ENCODE results near the gene DARS2. TPM values are rescaled to one million over a fixed set of nuclear protein-coding genes. Genes with fewer than 3 reads are reported as not detected.
A peak's percentile ranks its signal among the peaks of the same experiment; 100 is the strongest.
"Not testable (repeated sequence)": the region's sequence is repeated elsewhere in the genome, so short reads cannot be mapped to it uniquely, and the experiment has no call there.

The DARS2 gene, protein sequence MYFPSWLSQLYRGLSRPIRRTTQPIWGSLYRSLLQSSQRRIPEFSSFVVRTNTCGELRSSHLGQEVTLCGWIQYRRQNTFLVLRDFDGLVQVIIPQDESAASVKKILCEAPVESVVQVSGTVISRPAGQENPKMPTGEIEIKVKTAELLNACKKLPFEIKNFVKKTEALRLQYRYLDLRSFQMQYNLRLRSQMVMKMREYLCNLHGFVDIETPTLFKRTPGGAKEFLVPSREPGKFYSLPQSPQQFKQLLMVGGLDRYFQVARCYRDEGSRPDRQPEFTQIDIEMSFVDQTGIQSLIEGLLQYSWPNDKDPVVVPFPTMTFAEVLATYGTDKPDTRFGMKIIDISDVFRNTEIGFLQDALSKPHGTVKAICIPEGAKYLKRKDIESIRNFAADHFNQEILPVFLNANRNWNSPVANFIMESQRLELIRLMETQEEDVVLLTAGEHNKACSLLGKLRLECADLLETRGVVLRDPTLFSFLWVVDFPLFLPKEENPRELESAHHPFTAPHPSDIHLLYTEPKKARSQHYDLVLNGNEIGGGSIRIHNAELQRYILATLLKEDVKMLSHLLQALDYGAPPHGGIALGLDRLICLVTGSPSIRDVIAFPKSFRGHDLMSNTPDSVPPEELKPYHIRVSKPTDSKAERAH
- 18.4 TPM for polyA plus RNA-seq (2013, experiment 1 of 2; ENCODE audit: insufficient read length)
- 19.2 TPM for polyA plus RNA-seq (2013, experiment 2 of 2; ENCODE audit: insufficient read length)

DNA sequence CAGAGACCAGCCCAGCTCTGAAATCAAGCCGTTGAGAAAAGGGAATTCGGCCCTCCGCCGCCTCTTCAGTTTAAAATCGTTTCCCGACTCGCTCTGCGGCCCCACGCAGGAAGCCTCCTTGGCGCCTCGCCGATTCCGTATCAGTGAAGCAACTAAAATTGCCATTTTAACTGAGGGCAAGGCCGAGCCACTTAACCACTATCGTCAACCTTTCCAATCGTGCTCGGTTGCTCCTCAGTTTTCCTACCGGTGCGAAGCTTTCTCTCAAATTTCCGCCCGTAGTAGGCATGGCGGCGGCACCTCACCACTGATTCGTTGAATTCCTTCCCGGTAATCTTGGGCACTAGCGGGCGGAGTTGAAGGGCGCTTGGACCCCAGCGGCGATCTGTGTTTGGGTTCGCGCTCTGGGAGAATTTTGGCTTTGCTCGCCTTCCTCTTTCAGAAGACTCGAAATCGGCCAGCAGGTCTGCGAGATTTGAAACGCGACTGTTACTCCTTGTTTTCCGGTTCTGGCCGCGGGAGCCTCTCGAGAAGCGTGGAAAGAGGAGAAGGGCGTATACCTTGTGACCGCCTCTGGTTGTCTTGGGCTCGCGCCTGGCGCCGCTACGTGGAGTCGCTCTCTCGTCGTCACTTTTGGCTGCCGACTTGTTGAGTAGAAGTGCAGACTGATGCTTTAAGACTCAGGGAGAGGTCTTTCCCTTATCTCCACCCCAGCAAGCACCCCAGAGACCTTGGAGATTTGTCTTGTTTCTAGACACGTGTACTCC, at the start of gene DARS2, which contains the start of gene CENPL:
TSS of gene DARS2 (plus strand) at position 359 of the 767 bp plus-strand sequence. CDS start 557 bp downstream, outside the sequence.
TSS of gene CENPL (minus strand) at position 569 of the 767 bp plus-strand sequence. CDS start 13,584 bp downstream, outside the sequence.
- DNase-seq = peak; percentile 99

DNA sequence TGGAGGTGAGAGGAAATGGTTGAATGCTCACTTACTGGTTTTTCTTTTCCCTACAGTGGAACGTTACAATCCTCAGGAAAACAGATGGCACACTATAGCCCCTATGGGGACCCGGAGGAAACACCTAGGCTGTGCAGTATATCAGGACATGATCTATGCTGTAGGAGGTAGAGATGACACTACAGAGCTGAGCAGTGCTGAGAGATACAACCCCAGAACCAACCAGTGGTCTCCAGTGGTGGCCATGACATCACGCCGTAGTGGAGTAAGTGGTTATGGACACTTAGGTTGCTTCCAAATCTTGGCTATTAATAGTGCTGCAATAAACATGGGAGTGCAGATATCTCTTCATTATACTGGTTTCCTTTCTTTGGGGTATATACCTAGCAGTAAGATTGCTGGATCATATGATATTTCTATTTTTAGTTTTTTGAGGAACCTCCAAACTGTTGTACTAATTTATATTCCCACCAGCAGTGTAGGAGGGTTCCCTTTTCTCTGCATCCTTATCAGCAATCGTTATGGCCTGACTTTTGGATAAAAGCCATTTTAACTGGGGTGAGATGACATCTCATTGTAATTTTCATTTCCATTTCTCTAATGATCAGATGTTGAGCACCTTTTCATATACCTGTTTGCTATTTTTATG, 48.8 kb upstream of the DARS2 start:
- no peak for DNase-seq

DNA sequence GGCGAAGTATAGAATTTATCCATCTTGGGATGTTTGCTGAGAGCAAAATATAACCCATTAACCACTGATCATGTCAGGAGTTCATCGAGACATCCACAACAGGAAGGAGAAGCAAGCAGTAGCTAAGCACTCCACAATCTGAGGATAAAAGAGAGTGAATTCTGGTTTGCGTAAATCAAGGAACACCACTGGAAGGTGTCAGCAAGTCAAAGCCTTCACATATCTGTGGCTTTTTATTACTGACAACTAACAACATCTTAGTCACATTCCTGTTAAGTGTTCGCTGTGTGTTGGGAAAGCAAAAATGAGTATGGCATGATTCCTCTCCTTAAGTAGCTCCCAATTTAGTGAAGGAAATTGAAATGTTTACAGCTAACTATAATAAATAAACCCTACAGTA, 44.5 kb upstream of the DARS2 start:
- DNase-seq = peak; percentile 37

DNA sequence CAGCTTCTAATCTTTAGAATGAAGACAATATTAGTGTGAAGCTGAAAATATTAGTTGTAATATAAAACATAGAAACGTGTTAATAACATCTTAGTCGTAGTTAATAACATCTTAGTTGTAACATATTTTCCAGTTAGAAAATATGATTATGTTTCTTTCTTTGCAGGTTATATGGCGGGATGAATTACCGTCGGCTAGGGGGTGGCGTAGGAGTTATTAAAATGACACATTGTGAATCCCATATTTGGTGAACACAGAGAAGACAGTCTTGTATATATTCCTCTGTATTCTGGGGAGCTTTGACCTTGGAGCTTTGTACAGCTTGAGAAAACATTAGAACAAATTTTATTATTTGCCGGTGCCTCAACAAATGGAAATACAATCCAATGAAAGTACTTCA, 39.5 kb upstream of the DARS2 start:
- no peak for DNase-seq

DNA sequence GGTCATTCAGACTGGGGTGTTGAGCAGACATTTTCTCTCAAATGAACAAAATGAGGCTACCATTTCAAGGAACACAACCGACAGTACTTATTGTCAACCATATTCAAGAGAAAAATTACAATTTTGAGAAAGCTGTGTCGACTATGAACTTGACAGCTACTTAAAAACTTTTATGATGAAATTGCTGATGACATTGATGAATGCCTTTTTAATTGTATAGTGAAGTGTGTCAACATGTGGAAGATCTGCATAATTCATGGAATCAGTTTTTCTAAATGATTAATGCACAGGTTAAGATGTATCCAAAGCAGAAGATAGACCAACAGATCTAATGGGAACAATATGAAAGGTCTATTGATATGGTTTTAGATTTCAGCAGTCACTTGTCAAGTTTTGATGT, 34.6 kb upstream of the DARS2 start:
- DNase-seq = no peak

DNA sequence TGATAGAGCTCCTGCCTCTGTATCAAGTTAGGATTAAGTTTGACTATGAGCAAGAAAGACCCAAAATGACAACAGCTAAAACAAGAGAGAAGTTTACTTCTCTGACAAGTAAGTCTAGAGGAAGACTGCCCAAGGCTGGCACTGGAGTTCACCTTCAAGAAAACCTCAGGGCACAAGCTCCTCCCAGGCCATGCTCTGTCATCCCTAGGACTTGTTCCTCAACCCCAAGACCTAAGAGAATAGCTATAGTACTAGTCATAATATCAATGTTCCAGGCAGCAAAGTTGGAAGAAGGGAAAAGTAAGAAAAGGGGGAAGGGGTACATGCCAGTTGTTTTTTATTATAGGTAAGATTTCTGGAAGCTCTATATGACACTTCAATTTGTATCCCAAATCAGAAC, 26.4 kb upstream of the DARS2 start:
- no peak for DNase-seq

DNA sequence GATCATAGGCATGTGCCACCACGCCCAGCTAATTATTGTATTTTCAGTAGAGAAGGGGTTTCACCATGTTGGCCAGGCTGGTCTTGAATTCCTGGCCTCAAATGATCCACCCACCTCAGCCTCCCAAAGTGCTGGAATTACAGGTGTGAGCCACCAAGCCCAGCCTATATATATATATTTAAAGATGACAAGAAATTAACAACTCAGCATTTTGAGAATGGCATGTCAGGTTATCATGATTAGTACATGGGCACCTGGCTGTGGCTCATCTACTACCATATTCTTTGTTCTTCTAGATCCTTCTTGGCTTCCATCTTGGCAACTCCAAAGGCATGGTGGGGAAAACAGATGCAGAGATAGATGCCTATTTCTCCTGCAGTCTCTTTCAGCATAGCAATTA, 24.5 kb upstream of the DARS2 start:
- DNase-seq = not testable (repeated sequence)

DNA sequence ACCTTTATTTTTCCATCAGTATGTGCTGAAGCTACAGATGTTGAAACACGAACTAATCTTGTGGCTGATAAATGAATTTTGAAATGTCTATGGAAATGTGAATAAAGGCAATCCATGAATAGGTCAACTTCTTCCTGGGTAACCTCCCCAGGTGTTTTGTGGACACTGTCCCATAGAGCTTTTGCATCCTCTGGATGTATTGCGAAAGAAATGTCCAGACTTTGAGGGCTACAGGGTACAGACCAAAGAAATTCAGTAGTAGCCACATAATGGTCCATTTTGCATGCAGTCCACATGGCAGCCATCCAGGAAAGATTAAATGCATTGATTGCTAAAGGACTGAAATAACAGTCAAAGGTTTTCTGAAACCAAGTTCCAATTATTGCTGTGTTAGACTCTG, 21.5 kb upstream of the DARS2 start:
- no peak for DNase-seq

DNA sequence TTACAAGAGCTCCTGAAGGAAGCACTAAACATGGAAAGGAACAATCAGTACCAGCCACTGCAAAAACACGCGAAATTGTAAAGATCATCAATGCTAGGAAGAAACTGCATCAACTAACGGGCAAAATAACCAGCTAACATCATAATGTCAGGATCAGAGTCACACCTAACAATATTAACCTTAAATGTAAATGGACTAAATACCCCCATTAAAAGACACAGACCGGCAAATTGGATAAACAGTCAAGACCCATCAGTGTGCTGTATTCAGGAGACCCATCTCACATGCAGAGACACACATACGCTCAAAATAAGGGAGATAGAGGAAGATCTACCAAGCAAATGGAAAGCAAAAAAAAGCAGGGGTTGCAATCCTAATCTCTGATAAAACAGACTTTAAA, 10.8 kb upstream of the DARS2 start:
- DNase-seq = not testable (repeated sequence)

DNA sequence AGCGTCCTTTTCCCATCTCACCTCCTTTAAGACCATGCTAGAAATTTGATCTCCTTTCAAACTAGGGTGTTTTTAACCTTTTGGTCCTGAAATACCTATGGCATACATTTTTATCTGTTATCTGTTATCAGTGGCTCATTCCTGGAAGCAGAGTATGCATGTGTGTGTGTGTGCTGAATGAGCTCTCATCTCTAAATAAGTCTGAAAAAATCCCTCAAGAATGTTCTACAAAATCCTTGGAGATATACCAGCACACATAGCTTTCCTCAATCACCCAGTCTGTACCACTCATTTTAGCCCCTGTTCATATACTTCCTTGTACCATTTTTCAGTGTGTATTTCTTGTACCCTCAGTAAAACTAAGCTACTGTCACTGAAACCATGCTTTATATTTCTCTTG, 6.0 kb upstream of the DARS2 start:
- DNase-seq = no peak

DNA sequence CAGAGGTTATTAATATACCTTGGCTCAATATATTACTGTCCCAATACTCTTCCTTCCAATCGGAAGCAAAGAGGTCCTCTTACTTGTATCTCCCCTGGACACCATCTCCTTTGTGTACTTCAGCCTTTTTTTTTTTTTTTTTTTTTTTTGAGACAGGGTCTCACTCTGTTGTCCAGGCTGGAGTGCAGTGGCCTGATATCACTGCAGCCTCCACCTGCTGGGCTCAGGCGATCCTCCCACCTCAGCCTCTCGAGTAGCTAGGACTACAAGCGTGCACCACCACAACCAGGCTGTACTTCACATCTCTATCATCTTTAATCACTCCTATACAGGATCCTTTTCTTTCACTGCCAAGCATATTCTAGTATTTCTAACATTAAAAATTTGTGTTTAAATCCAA, 2.8 kb upstream of the DARS2 start:
- DNase-seq = no peak

DNA sequence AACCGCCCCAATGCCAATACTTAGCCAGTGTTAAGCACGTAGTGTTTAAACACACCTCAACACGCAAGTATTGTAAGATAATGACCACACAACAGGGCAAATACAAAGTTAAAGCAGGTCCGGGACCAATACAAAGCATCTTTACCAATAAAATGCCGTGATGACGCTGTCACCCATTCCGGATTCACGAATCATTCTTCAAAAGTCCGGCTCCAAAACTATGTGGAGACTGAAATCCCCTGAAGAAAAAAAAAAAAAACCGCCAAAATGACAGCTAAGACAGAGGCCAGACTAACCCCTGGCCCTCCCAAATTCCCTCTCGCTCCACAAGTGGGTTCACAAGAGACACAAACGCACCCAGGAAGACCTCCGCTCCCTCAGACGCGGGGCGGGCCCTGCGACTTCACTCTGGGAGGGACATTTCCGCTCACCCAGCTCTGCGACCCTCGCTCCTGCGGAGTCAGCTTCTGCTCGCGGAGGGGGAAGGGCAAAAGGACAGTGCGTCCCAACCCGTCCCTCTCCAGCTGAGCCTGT, 625 bp upstream of the DARS2 start:
- DNase-seq = no peak

DNA sequence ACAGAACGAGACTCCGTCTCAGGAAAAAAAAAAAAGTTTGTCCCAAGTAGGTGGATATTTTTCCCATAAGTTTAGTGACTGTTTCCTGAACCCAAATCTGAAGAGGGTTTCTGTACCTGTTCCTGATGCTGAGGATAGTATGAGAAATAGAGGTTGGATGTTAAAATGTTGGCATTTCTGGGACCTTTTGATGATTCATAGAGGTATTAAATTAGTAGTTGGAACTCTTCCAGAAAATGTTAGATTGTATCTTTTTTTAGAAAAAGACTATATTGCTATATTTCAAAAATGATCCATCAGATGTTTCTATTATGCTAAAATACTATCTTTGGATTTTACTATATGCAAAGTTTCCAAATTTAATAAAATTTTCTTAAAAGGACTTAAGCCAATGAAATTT, 3.1 kb downstream of the DARS2 start:
- DNase-seq = no peak

DNA sequence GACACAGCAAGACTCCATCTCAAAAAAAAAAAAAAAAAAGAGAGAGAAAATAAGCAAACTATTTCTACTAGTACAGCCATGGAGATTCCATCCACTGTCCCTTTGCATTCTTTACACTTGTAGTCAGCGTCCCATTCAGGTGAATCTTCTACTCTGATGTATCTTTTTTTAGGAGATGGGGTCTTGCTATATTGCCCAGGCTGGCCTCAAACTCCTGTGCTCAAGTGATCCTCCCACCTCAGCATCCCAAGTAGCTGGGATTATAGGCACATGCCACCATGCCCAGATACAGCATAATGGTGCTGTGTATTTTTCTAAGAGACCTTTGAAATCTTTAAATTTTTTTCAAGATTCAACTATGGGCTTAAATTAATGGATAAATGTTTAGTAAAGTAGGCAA, 8.3 kb downstream of the DARS2 start:
- DNase-seq = no peak

DNA sequence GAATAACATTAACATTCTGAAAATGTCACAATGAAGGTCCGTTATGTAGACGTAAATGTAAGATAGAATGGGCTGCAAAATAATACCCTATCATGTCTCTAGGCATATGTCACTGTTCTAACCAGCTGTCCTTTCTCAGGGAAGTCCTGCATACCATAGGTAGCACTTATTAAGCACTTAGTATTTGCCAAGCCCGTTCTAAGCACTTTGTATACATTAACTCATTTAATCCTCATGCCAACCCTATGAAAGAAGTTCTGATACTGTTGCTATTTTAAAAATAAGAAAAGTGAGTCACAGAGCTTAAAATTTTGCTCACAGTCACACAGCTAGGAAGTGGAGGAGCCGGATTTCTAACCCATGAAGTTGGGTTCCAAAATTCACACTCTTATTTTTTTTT, 27.6 kb downstream of the DARS2 start:
- DNase-seq = no peak

DNA sequence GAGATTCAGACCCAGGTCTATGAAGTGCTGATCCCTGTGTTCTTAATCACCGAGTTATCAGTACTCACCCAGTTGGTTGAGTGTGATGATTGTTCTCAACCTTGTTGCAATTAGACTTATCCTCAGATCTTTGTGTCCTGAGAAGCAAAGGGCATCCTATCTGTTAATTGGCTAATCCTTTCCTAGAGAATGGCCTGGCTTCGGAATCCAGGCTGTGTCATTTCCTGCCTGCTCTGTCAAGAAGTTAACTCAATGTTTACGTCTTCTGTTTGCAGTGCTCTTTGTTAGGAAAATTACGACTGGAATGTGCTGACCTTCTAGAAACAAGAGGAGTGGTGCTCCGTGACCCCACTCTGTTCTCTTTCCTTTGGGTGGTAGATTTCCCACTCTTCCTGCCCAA, 28.6 kb downstream of the DARS2 start:
- DNase-seq = peak; percentile 61

DNA sequence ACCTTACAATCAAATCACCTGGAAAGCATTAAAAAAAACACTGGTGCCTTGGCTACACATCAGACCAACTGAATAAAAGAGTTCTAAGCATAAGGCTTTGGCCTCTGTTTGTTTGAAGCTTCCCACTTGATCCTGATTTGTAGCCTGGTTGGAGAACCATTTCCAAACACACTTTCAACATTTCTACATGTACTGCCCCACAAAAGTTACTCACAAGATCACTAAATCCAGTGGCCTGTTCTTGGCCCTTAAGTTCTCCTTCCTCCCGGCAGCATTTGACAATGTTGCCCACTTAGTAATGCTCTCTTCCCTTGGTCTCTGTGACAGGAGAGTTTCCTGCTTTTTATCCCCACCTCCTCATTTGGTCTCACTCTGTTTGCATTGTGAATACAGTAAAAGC, 31.5 kb downstream of the DARS2 start:
- DNase-seq = no peak

DNA sequence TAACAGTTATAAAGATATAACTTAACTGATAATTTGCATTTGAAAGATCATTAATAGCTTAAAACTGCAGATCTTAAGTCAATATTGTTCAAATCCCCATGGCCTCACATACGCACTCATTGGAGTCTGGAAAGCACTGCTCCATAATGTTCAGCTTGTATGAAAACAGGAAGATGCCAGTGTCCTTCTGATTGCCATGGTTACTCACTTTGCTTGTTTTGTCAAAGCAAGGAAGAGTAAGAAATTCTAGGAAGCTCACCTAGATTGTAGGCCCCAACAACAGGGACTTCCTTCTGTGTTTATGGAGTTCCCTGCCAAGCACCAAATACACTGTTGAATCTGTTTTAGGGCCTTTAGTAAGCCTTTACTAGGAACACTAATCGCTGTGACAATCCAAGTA, 32.4 kb downstream of the DARS2 start:
- no peak for DNase-seq

DNA sequence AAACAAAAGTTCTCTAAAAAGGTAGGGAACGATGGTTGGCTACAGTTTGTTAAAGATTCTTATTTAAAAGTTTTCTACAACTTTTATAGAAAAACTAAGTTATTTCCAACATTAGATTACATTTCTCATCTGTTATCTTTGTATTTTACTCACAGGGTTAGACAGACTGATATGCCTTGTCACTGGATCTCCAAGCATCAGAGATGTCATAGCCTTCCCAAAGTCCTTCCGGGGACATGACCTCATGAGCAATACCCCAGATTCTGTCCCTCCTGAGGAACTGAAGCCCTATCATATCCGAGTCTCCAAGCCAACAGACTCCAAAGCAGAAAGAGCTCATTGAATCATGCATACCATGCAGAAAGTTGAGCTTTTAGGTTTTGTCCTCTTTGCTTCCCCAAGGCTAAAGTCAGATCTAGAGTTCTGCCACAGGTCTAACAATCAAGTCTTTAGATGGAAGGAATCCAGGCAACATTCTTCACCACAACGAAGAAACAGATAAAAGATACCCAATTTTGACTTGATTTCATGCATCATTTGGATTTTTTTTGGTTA, 33.0 kb downstream of the DARS2 start:
- no peak for DNase-seq

DNA sequence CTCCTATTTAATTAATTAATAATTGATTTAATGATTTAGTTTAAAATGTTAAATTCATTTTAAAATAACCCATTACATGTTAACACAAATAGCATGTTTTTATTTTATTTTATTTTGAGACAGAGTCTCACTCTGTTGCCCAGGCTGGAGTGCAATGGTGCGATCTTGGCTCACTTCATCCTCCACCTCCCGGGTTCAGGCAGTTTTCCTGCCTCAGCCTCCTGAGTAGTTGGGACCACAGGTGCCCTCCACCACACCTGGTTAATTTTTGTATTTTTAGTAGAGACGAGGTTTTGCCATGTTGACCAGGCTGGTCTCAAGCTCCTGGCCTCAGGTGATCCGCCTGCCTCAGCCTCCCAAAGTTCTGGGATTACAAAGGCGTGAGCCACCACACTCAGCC, 35.1 kb downstream of the DARS2 start:
- not testable (repeated sequence) for DNase-seq

DNA sequence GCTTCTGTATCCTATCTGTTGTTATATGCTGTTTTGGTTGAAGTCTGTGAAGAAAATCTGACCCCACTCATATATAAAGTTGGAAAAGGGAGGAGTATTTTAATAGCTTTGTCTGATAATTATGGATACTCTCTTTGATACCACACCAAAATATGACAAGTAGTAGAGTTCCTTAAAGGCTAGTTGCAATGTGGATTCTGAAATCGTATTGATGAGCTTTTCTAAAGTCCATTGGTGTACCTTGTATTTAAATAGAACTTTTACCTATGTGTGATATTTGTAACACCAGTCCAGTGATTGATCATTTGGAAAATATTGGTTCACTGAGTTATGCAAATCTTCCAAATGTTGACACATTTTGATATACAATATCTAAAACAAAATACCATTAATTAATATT, 35.6 kb downstream of the DARS2 start:
- DNase-seq = no peak

DNA sequence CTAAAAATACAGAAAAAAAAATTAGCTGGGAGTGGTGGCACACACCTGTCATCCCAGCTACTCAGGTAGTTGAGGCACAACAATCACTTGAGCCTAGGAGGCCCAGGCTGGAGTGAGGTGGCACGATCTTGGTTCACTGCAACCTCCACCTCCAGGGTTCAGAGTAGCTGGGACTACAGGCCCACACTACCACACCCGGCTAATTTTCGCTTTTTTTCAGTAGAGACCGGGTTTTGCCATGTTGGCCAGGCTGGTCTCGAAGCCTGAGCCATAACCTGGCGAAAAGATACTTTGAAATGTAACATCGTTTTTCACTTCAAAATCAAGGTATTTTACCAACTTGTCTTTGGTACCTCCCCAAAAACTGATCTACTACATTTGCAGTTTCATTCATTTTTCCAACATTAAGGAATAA, 37.3 kb downstream of the DARS2 start:
- peak; percentile 28 for DNase-seq

Measured in fibroblast of skin of abdomen (primary cell).